K562 (cell line): ENCODE data around the gene NPFFR1.

ENCODE experiments used
- PTBP1 ChIP-seq: fragments of 200-400 bp; formaldehyde crosslinking; IDR thresholded peaks from 2 replicates; pipeline ENCODE4 v1.6.1; 2017; ENCODE audit warnings: low read depth, low read length
- ZNF212 ChIP-seq: fragments of 450-650 bp; formaldehyde crosslinking; IDR thresholded peaks from 2 replicates; pipeline ENCODE4 v1.4.0; 2020; ENCODE audit warnings: mild to moderate bottlenecking

GRCh38 chr10:70233109-70233938, 50.5 kb downstream of the NPFFR1 start, which contains the start of gene PPA1:
- TF ChIP-seq ZNF212 (CRISPR knock-in tag) (0 out of 2 replicates have a peak, but pooled peaks have one; percentile 45), PTBP1 (no peak)
